PC-9 (cell line): ENCODE results near the gene KIAA2012.

Experiments
- CTCF ChIP-seq: fragments of 200-600 bp; sonication (generic); conservative IDR thresholded peaks from 2 replicates; pipeline ENCODE4 v1.6.1; 2017; ENCODE audit warnings: mixed run types, antibody characterized with exemption, mild to moderate bottlenecking, moderate library complexity
- EZH2 ChIP-seq: fragments of 200-600 bp; sonication (generic); IDR thresholded peaks from 2 replicates; pipeline ENCODE4 v1.8.0; 2017; ENCODE audit warnings: antibody characterized with exemption, low read depth

GRCh38 chr2:202110491-202110890 is 37.4 kb downstream of the KIAA2012 start:
- TF ChIP-seq EZH2, result no peak
- no peak for TF ChIP-seq CTCF
